OCI-LY3 (cell line): ENCODE measurements around the gene FKBP2.

Experiments used
- H2AFZ ChIP-seq: fragments of 200-600, 300-600 bp; shearing (Covaris generic); 2 replicates; pipeline ENCODE4 v1.6.0; 2014; ENCODE audit warnings: antibody characterized with exemption, low read depth, low read length
- H3K27ac ChIP-seq: fragments of 200-600, 300-600 bp; sonication (generic); 2 replicates; pipeline ENCODE4 v1.5.1; 2014; ENCODE audit warnings: mild to moderate bottlenecking, low read length, moderate library complexity, mixed read lengths
- H3K27me3 ChIP-seq: fragments of 200-600, 300-600 bp; sonication (generic); 2 replicates; pipeline ENCODE4 v1.6.1; 2014; ENCODE audit warnings: low read depth, low read length, mixed read lengths
- H3K36me3 ChIP-seq: fragments of 200-600, 300-600 bp; sonication (generic); replicated peaks from 2 replicates; pipeline ENCODE3; 2014; ENCODE audit warnings: low read depth, low read length, mixed read lengths
- H3K4me1 ChIP-seq: fragments of 300-600, 200-600 bp; sonication (generic); 2 replicates; pipeline ENCODE4 v1.6.1; 2014; ENCODE audit warnings: low read length, mixed read lengths
- H3K4me2 ChIP-seq: fragments of 200-600, 300-600 bp; sonication (generic); 2 replicates; pipeline ENCODE4 v1.6.1; 2014; ENCODE audit warnings: low read length, mixed read lengths
- H3K4me3 ChIP-seq: fragments of 300-600, 200-600 bp; sonication (generic); 2 replicates; pipeline ENCODE4 v1.5.1; 2014; ENCODE audit warnings: antibody characterized with exemption, mild to moderate bottlenecking, low read length, moderate library complexity
- H3K79me2 ChIP-seq: fragments of 300-600, 200-600 bp; shearing (Covaris generic); 2 replicates; pipeline ENCODE4 v1.6.1; 2014; ENCODE audit warnings: mild to moderate bottlenecking, low read length, mixed read lengths
- H3K9ac ChIP-seq: fragments of 300-600, 200-600 bp; shearing (Covaris generic); 2 replicates; pipeline ENCODE4 v1.6.0; 2014; ENCODE audit warnings: mild to moderate bottlenecking, low read length, moderate library complexity
- H3K9me3 ChIP-seq: fragments of 200-600, 300-600 bp; shearing (Covaris generic); 2 replicates; pipeline ENCODE4 v1.6.1; 2014; ENCODE audit warnings: low read length, mixed read lengths; ENCODE audit not compliant: insufficient read depth
- H4K20me1 ChIP-seq: fragments of 200-600, 300-600 bp; sonication (generic); 2 replicates; pipeline ENCODE4 v1.6.1; 2016; ENCODE audit warnings: low read length, mixed read lengths; ENCODE audit not compliant: insufficient read depth
- EZH2phosphoT487 ChIP-seq: fragments of 200-600 bp; shearing (Covaris generic); IDR thresholded peaks from 2 replicates; pipeline ENCODE4 v1.6.1; 2018; ENCODE audit warnings: antibody characterized with exemption, mixed run types, low read depth
- TF ChIP-seq, protein P1 (sequence below): fragments of 200-600, 300-600 bp; sonication (generic); IDR thresholded peaks from 2 replicates; pipeline ENCODE4 v1.5.1; 2014; ENCODE audit warnings: antibody characterized with exemption, low read length, low read depth

Gene FKBP2

DNA sequence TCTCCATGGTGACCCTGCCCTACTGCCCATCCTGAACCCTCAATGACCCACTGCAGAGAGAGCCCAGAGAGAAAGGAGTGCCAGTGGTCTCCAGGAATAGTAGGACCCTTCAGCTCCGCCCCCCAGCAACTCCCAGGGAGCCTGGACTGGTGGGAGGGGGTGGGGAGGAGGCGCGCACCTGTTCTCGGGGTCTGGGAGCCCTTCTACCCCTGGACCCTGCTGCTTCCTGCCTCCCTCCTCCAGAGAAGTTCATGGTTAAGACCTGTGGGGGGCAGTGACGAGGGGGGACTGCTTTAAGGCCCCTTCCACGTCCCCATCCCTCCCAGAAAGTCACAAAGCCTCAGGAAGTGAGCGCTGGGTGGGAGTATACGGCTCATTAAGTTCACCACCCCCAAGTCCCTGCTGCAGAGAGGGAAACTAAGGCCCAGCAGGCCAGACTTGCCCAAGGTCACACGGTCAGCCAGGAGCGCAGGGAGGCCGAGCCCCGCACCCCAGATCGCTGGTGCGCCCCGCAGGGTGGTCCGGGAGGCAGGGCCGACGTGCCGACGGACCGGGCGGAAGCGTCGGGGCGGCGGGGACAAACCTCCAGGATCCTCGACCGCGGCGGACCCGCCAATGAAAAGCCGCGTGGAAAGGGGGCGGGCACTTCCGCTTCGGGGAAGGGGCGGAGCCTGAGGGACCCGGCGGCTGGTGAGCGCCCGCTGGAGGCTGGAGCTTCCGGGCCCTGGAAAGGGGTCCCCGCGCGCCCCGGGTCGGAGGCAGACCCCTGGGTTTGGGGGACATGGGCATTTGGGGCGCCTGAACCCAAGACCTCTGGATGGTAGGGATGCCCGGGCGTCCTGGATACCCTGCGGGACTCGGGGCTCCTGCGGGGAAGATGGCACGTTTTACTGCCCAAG, 15.0 kb upstream of the FKBP2 start, which contains the start of the genes NUDT22 and TRPT1:
Gene NUDT22, plus strand, starts transcription at position 667 of the 899 bp plus-strand sequence. CDS start 379 bp downstream, outside the sequence.
Gene TRPT1, minus strand, starts transcription at position 579 of the 899 bp plus-strand sequence. Its CDS starts 326 bp downstream, at position 253.
- H3K4me1 ChIP-seq = peaks cover 19% of the 10 kb centered on the region
- H3K4me3 ChIP-seq = peak within 1 kb of the TSS; percentile 95
- H3K36me3 ChIP-seq = peaks cover 9% of the 10 kb centered on the region

GRCh38 chr11:64226507-64227051, 14.3 kb upstream of the FKBP2 start:
- peak overlapping the region; percentile 96 for H3K9ac ChIP-seq
- peaks cover 19% of the 10 kb centered on the region for H3K4me1 ChIP-seq
- H3K79me2 ChIP-seq = peaks cover 17% of the 10 kb centered on the region
- H3K9me3 ChIP-seq = no peaks in the 10 kb centered on the region
- H3K27ac ChIP-seq = peak overlapping the region; percentile 64
- H4K20me1 ChIP-seq = no peaks in the 10 kb centered on the region
- H3K36me3 ChIP-seq = peaks cover 4% of the 10 kb centered on the region
- peak overlapping the region; percentile 95 for H3K4me3 ChIP-seq
- H2AFZ ChIP-seq = peak overlapping the region; percentile 13; the same call in 1 of the 2 replicates
- no peaks in the 10 kb centered on the region for H3K27me3 ChIP-seq
- TF ChIP-seq EZH2phosphoT487 = no peak
- TF ChIP-seq, protein P1, sequence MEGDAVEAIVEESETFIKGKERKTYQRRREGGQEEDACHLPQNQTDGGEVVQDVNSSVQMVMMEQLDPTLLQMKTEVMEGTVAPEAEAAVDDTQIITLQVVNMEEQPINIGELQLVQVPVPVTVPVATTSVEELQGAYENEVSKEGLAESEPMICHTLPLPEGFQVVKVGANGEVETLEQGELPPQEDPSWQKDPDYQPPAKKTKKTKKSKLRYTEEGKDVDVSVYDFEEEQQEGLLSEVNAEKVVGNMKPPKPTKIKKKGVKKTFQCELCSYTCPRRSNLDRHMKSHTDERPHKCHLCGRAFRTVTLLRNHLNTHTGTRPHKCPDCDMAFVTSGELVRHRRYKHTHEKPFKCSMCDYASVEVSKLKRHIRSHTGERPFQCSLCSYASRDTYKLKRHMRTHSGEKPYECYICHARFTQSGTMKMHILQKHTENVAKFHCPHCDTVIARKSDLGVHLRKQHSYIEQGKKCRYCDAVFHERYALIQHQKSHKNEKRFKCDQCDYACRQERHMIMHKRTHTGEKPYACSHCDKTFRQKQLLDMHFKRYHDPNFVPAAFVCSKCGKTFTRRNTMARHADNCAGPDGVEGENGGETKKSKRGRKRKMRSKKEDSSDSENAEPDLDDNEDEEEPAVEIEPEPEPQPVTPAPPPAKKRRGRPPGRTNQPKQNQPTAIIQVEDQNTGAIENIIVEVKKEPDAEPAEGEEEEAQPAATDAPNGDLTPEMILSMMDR = no peak
- peak overlapping the region; percentile 76 for H3K4me2 ChIP-seq

More for the DNA sequence above, 15.0 kb upstream of the FKBP2 start, which contains the start of the genes NUDT22 and TRPT1:
- no peaks in the 10 kb centered on the region for H4K20me1 ChIP-seq
- peak within 1 kb of the TSS; percentile 68 for H3K27ac ChIP-seq
- peaks cover 17% of the 10 kb centered on the region for H3K79me2 ChIP-seq
- no peaks in the 10 kb centered on the region for H3K27me3 ChIP-seq
- peak within 1 kb of the TSS; percentile 76 for H3K4me2 ChIP-seq
- H3K9ac ChIP-seq = peak within 1 kb of the TSS; percentile 96
- no peaks in the 10 kb centered on the region for H3K9me3 ChIP-seq
- H2AFZ ChIP-seq = peak within 1 kb of the TSS; percentile 60
- TF ChIP-seq EZH2phosphoT487 = no peak
- TF ChIP-seq, protein P1 = peak; percentile 34

- Histone ChIP-seq H3K9ac (peak overlapping the region; percentile 96), H3K27ac (no peak overlapping the region), H3K4me3 (peak overlapping the region; percentile 95), H3K27me3 (no peaks in the 10 kb centered on the region), H2AFZ (no peak overlapping the region), H4K20me1 (no peaks in the 10 kb centered on the region), H3K4me1 (peaks cover 19% of the 10 kb centered on the region), H3K9me3 (no peaks in the 10 kb centered on the region), H3K4me2 (peak overlapping the region; percentile 76), H3K36me3 (peaks cover 4% of the 10 kb centered on the region), H3K79me2 (peaks cover 17% of the 10 kb centered on the region)
- no peak for TF ChIP-seq EZH2phosphoT487
- TF ChIP-seq, protein P1 = no peak
Measured at GRCh38 chr11:64227405-64227956, 13.4 kb upstream of the FKBP2 start.
